ENCODE data around the gene PPAT. TPM values are rescaled to one million over a fixed set of nuclear protein-coding genes. Genes with fewer than 3 reads are reported as not detected.

The PPAT gene
- total RNA-seq, 2 donors from 2014 or later, result 1.9 TPM

- TF ChIP-seq CTCF (IDR thresholded peaks at IDR 0.05), result no peak
- Histone ChIP-seq H3K4me3 (no peak overlapping the region), H3K4me1 (no peaks in the 10 kb centered on the region), H3K36me3 (no peaks in the 10 kb centered on the region), H3K27ac (no peak overlapping the region), H3K9me3 (no peaks in the 10 kb centered on the region), H3K27me3 (no peaks in the 10 kb centered on the region)
- no peak for DNase-seq (ENCODE audit: low spot score)
Measured at GRCh38 chr4:56417396-56417795, 18.0 kb downstream of the PPAT start.

DNA sequence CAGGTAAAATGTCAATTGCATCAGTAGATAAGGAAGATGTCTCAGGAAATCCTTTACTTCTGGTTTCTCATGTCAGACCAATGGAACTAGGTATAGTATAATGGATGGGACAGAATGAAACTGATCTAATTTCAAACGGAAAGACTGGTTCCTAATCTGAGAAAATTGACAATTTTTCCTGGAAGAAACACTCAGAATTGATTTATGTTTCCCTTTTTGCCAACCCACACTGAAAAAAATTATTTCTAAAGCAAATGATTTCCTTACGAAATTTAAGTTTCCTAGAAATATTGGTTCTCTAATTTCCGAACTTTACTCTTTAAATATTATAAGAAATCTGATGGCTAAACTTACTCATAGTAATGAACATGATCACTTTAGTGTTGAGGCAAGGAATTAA lies 19.1 kb downstream of the PPAT start:
- H3K4me3 ChIP-seq, result no peak overlapping the region
- TF ChIP-seq CTCF (IDR thresholded peaks at IDR 0.05), result no peak
- H3K36me3 ChIP-seq, result no peaks in the 10 kb centered on the region
- no peak overlapping the region for H3K27ac ChIP-seq
- no peaks in the 10 kb centered on the region for H3K27me3 ChIP-seq
- no peaks in the 10 kb centered on the region for H3K4me1 ChIP-seq
- no peak for DNase-seq (ENCODE audit: low spot score)
- no peaks in the 10 kb centered on the region for H3K9me3 ChIP-seq

DNA sequence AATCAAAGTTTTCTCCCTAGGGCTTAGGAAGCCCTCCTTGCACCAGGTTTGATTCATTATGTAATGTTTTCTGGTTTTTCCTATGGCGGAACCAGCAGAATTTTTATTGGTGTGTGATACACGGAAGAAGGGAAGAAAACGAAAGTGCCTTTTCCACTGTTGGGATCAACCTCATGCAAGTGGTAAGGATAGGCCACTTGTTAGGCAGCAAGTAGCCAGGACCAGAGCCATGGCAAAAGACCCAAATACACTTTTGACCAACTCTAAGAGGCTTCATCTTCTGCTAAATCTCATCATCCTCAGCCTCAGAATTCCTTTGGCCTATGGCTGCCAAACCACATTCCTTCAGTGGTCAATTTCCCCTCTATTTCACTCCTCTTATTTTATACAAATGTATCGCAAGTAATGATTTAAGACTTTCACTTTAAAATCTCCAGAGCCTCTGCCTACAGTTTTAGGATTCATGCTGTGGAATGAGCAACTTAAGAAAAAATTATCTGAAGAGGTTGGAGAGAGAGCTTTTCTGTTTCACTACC lies 21.2 kb downstream of the PPAT start:
- H3K9me3 ChIP-seq, result no peaks in the 10 kb centered on the region
- no peaks in the 10 kb centered on the region for H3K36me3 ChIP-seq
- peaks cover 0 to 9% of the 10 kb centered on the region in 2 donors for H3K4me1 ChIP-seq
- H3K27me3 ChIP-seq, result no peaks in the 10 kb centered on the region
- peak overlapping the region in 1 of 2 donors; percentile 13 for H3K4me3 ChIP-seq
- no peak for DNase-seq (ENCODE audit: low spot score)
- TF ChIP-seq CTCF (IDR thresholded peaks at IDR 0.05), result no peak
- H3K27ac ChIP-seq, result no peak overlapping the region

- Histone ChIP-seq H3K9me3 (no peaks in the 10 kb centered on the region), H3K4me3 (peak overlapping the region; percentile 1 to 31), H3K36me3 (no peaks in the 10 kb centered on the region), H3K27ac (peak overlapping the region in 1 of 2 donors; percentile 30), H3K4me1 (peaks cover 0 to 9% of the 10 kb centered on the region in 2 donors), H3K27me3 (no peaks in the 10 kb centered on the region)
- DNase-seq (ENCODE audit: low spot score), result no peak
- TF ChIP-seq CTCF (IDR thresholded peaks at IDR 0.05), result no peak
Measured at GRCh38 chr4:56410247-56411062, 25.0 kb downstream of the PPAT start.

- DNase-seq (ENCODE audit: low spot score), result no peak
- Histone ChIP-seq H3K4me1 (peaks cover 0 to 9% of the 10 kb centered on the region in 2 donors), H3K4me3 (no peak overlapping the region), H3K27me3 (no peaks in the 10 kb centered on the region), H3K27ac (peak overlapping the region in 1 of 2 donors; percentile 30), H3K36me3 (no peaks in the 10 kb centered on the region), H3K9me3 (no peaks in the 10 kb centered on the region)
- no peak for TF ChIP-seq CTCF (IDR thresholded peaks at IDR 0.05)
Measured at GRCh38 chr4:56409511-56410090, 25.8 kb downstream of the PPAT start.

Measured in right atrium auricular region (tissue), 2 donors.